IMR-90 (cell line): ENCODE data around the gene EHF.

Experiments
- MAZ ChIP-seq: IDR thresholded peaks from 2 replicates; pipeline ENCODE4 v1.6.1; 2012; ENCODE audit warnings: low read depth, mild to moderate bottlenecking, low read length, improper control_type of control experiment, moderate library complexity, borderline replicate concordance
- POLR2A ChIP-seq: IDR thresholded peaks from 2 replicates; pipeline ENCODE4 v1.6.1; 2012; ENCODE audit warnings: mild to moderate bottlenecking, low read depth, low read length
- RCOR1 ChIP-seq: IDR thresholded peaks from 2 replicates; pipeline ENCODE4 v1.6.1; 2012; ENCODE audit warnings: mild to moderate bottlenecking, low read length, improper control_type of control experiment; ENCODE audit not compliant: insufficient replicate concordance
- TF ChIP-seq, protein P1 (sequence below): conservative IDR thresholded peaks from 2 replicates; pipeline ENCODE4 v1.5.1; 2012; ENCODE audit warnings: mild to moderate bottlenecking, low read depth, low read length, improper control_type of control experiment
- TF ChIP-seq, protein P2 (sequence below): fragments of 150-350 bp; IDR thresholded peaks from 2 replicates; pipeline ENCODE4 v1.6.1; 2017; ENCODE audit warnings: mild to moderate bottlenecking, antibody characterized with exemption, low read length, low read depth

DNA sequence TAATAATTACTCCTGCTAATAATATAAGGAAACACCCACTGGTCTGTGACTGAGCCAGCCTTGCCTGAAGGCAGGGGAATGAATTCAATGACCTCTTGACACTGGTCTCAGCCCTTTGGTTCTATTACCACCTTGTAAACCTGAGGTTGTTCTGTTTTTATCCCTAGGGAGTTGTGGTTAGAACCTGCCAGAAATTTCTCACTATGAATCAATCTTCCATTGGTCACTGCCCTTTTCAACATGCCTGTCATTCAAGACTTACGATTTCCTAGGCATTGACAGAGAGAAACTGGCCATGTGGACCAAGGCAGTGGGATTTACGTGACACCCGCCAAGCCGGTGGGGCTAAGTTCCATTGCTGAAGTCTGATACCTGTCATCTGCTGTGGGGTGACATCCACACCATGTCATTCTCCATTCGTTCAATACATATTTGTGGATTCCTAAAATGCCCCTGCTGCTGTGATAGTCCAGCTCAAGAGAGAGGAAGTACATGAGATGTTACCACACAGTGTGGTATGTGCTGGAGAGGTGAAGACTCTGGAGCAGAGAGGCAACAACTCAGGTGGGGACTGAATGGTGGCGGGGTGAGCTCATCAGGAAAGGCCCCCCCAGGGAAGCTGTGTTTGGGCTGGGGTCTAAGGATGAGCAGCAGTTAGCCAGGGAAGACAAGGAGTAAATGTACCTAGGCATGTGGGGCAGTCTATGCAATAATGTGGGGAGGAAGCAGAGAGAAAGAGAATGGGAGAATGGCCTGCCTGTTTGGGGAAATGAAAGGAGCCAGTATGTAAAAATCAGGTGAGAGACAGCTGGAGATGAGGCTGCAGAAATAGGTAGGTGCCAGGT is 15.2 kb upstream of the EHF start:
- TF ChIP-seq, protein P1, sequence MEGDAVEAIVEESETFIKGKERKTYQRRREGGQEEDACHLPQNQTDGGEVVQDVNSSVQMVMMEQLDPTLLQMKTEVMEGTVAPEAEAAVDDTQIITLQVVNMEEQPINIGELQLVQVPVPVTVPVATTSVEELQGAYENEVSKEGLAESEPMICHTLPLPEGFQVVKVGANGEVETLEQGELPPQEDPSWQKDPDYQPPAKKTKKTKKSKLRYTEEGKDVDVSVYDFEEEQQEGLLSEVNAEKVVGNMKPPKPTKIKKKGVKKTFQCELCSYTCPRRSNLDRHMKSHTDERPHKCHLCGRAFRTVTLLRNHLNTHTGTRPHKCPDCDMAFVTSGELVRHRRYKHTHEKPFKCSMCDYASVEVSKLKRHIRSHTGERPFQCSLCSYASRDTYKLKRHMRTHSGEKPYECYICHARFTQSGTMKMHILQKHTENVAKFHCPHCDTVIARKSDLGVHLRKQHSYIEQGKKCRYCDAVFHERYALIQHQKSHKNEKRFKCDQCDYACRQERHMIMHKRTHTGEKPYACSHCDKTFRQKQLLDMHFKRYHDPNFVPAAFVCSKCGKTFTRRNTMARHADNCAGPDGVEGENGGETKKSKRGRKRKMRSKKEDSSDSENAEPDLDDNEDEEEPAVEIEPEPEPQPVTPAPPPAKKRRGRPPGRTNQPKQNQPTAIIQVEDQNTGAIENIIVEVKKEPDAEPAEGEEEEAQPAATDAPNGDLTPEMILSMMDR: no peak
- no peak for TF ChIP-seq RCOR1
- no peak for TF ChIP-seq MAZ
- TF ChIP-seq POLR2A: no peak
- TF ChIP-seq, protein P2, sequence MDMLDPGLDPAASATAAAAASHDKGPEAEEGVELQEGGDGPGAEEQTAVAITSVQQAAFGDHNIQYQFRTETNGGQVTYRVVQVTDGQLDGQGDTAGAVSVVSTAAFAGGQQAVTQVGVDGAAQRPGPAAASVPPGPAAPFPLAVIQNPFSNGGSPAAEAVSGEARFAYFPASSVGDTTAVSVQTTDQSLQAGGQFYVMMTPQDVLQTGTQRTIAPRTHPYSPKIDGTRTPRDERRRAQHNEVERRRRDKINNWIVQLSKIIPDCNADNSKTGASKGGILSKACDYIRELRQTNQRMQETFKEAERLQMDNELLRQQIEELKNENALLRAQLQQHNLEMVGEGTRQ: no peak
